NCI-H2227 (cell line): ENCODE data around the gene MFGE8.

ENCODE experiments used
- DNase-seq: peaks from one replicate; lab custom pipeline; 2025; ENCODE audit not compliant: unreplicated experiment; lab: John Stamatoyannopoulos, UW

MFGE8 gene

DNA sequence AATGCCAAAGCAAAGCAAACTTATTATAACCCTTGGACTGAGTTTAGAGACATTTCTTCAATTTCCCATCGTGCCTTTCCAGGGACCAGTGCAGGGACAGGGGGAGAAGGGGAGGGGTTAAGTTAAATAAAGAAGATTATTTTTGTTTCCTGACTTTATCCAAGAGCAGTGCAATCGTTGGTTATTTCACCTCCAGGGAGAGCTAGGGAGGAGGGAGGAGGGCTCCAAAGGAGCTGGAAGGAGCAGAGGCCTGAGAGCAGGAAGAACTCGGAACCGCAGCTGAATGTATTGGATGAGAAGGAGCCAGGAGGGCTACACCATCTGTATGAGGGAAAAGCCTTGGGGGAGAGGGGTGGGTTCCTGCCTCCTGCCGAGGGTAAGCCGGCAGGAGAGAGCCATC, 38.5 kb downstream of the MFGE8 start:
- no peak for DNase-seq

DNA sequence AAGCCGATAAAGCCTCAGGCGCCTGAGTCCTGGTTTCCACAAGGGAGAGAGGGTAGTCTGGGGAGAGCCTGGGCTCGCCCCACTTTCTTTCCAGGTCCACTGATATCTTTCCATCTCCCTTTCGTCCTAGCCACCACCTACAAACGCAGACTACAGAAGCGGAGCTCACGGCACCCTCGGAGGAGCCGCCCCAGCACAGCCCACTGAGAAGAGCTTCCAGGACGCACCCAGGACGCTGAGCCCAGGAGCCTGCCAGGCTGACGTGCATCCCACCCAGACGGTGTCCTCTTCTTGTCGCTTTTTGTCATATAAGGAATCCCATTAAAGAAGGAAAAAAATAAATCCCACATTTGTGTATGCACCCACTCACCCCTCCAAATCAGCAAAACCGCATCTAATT, 38.9 kb downstream of the MFGE8 start:
- DNase-seq = no peak

DNA sequence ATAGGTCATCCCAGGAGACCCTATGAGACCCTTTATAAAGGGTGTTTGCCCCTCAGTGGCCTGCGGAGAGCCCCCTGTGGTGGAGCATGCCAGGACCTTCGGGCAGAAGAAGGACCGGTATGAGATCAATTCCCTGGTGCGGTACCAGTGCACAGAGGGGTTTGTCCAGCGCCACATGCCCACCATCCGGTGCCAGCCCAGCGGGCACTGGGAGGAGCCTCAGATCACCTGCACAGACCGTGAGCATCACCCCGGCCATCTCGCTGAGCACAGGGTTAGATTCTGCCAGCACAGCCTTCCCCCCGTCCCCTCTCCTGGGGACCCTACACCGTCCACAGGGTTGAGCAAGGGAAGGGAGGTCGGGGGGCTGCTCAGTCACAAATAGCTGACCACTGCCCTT, 39.4 kb downstream of the MFGE8 start:
- no peak for DNase-seq

DNA sequence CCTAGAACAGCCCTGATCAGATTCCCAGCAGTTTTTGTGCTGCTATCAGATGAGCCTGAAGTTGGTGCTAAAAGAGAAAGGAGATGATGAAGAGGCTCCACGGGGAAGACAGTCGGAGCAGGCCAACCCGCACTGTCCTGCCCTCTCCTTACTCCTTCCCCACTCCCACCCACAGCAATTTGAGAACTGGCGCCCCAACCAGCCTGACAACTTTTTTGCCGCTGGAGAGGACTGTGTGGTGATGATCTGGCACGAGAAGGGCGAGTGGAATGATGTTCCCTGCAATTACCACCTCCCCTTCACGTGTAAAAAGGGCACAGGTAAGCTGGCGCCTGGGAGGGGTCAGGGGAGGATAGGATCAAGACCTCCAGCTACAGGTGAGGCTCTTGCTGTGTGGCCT, 40.5 kb downstream of the MFGE8 start:
- DNase-seq = no peak

DNA sequence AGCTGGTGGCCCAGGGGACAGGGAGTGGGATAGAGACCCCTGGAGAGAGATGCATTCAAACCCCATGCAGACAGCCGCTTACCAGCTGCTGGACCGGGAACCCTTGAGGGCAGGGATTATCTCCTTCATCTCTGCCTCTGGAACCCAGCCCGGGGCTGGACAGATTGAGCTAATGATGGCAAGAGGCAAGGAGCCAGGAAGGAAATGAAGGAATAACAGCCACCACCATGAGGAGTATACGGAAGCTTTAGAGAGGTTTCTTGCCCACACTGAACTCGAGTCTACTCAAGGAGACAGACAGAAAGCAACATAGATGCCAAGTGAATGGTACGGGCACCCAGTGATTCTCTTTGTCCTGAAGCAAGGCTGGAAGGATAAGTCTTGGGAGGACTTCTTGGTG, 41.1 kb downstream of the MFGE8 start:
- DNase-seq = no peak

DNA sequence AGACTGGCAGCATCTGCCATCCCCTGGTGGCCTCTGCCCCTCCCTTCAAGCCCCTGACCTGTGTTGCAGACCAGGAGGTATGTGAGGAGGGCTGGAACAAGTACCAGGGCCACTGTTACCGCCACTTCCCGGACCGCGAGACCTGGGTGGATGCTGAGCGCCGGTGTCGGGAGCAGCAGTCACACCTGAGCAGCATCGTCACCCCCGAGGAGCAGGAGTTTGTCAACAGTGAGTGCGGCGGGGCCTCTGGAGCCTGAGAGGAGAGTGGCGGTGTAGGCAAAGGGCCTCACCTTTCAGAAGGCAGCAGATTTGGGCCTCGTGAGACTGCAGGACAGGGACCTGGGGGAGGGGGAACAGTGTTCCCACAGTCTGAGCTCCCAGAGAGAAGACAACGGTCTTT, 41.9 kb downstream of the MFGE8 start:
- no peak for DNase-seq

DNA sequence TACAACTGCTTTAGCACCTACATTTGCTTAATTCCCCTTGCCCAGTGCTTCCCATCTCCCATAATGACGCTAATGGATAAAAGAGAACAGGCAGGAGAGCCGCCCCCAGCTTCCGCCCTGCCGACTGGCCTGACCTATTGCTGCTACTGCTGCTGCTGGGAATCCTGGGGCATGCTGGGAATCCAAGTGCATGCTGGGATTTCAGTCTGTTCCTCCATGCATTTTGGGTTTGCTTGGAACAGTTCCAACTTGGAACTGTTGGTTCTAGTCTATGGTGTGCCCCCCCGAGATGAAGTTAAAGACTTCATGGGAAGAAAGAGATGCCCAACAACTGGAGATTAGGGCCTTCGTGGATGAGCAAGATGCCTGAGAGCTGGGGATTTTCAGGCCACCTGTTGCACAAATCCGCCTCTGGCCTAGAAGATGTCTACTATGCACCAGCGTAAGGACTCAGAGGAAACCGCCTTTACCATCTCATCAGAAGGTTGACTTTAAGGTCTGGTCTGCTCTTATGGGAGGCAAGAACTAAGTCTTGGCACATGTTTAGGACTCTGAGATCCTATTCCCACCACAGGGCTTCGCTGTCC, 46.8 kb downstream of the MFGE8 start:
- no peak for DNase-seq

DNA sequence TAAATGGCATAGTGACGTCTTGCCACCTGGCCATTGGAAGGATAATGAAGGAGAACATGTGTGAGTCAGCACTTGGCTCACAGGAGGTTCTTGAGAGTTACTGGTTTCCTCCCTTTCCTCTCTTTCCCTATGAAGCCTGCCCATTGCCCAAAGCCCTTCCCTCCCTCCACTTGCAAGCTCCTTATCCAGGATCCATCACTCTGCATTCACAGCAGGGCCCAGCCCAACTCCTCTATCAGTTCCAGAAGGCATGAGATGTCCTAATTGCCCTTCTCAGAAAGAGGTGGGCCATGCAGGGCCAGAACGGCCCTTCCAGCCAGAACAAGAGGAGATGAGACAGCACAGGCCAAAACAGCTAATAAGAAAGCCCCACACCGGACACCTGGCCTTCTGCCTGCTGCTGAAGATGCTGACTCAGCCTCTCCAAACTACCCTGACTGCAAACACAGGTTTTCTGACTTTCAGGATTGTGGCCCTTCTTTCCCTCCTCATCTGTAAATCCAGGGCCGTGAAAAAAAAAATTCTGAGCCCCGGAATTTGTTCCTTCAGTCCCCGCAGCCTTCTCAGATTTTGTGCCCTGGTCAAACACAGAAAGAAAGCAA, 47.6 kb downstream of the MFGE8 start:
- DNase-seq = no peak

DNA sequence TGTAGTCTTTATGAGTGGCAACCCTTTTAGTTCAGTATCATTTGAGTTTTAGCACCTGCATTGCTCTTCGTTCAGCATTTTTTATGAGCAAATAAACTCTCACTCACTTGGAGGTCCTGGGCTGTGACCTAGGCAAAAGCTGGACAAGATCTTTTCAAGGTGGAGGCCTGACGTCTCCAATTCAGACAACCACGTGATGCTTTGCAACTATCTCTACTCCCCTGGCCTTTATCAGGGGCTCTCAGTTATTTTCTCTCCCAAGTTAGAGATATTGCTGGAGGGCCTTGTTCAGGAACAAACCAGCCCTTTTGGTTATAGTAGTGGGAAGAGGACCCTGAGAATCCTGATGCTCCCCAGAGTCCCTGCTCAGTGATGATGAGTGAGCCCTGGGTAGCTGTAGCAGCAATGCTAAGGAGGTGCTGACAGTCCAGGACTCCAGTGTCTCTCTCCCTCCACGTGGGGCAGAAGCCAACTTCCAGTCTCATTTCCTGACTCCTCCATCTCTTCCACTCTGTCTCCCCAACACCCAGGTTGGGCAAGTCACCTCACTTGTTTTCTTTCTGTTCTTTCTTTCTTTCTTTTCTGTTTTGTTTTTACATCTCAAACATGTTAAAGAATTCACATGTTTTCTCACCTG, 48.2 kb downstream of the MFGE8 start:
- DNase-seq = no peak

DNA sequence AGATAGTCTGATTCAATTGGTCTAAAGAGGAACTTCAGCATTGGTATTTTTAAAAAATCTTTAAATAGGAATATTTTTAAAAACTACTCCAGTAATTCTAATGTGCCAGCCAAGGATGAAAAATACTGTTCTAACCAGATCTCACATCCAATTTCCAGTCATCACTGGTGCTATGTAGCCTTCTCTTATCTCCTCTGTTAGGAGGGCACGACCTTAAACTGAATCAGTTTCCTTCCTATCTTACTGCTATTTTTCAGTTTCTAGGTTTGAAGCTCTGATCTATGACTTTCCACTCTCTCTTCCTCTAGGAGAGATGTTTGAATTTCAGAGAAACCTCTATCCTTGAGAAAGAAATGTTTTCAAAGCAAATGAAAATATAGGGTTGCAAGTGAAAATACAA, 49.8 kb downstream of the MFGE8 start:
- DNase-seq = no peak

DNA sequence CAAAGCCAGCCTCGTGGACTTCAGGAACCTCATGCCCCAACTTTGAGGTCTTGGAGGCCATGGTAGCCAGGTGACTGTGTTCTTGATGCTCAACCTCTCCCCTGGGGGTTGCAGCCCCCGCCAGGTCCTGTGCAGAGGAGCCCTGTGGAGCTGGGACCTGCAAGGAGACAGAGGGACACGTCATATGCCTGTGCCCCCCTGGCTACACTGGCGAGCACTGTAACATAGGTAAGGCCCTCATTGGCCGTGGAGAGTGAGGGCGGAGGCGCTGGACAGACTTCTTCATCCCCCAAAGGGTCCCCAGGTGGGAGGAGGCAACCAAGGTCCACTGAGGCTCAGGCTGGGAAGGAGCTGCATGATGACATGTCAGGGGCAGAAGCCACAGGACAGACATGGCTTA, 53.0 kb downstream of the MFGE8 start:
- no peak for DNase-seq

DNA sequence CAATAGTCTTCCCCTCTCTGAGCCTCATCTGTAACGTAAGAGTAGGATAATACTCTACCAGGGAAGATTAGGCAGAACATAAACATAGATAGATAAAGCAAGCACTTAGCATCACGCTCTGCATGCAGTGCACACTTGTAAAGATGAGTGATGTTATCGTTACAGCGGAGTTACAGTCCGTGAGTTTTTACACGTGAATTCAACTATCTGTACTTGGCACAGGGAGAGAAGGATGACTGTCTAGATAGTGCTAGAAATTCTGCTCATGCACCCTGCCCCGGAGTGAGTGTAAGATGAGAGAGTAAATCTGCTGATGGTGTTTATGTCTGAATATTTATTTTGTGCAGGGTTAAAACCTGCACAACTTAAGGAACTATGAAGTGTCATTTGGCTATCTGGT, 53.6 kb downstream of the MFGE8 start:
- no peak for DNase-seq

DNA sequence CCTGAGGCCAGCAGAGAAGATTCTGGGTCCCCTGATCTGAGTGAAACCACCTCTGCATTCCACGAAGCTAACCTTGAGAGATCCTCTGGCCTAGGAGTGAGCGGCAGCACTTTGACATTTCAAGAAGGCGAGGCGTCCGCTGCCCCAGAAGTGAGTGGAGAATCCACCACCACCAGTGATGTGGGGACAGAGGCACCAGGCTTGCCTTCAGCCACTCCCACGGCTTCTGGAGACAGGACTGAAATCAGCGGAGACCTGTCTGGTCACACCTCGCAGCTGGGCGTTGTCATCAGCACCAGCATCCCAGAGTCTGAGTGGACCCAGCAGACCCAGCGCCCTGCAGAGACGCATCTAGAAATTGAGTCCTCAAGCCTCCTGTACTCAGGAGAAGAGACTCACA, 54.2 kb downstream of the MFGE8 start:
- no peak for DNase-seq

DNA sequence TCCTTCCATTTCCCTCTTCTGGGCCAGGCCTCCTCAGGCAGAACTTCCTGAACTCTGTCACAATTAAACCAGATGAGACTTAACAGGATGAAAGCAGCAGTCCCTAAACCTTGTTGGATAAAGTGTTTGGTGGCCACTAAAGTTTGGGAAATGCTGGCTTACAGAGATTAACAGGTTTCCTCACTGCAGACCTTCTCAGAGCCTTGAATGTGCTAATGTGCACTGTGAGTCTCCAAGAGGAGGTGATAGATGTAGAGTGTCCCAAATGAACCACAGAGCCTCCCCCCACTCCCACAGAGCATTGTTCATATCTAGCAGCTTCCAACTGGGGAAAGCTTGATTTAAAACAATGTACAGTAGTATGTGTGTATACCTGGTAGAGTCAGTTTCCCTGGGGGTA, 60.7 kb downstream of the MFGE8 start:
- DNase-seq = no peak

DNA sequence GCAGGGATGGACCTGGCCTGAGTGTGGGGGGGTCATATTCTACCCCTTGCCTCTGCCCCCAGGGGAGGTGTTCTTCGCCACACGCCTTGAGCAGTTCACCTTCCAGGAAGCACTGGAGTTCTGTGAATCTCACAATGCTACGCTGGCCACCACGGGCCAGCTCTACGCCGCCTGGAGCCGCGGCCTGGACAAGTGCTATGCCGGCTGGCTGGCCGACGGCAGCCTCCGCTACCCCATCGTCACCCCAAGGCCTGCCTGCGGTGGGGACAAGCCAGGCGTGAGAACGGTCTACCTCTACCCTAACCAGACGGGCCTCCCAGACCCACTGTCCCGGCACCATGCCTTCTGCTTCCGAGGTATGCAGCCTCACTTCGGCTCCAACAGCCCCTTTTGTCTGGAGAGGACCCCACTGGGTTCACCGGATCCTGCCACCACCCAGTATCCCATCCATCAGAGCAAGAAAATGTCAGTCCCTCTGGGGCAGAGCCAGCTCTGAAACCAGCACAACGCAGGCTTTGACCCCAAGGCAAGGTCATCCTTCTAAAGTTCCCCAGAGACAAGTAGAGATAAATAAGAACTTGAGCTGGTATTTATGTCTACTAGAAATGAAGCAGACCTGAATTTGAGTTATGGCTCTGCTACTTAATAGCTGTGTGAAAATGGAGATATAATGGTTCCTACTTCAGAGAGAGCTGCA, 63.7 kb downstream of the MFGE8 start:
- no peak for DNase-seq
